PC-3 (cell line): ENCODE results near the gene SPACA6.

Experiments used
- CTCF ChIP-seq: fragments of 300-600 bp; sonication (generic); conservative IDR thresholded peaks from 2 replicates; pipeline ENCODE4 v1.5.1; 2017; ENCODE audit warnings: antibody characterized with exemption, low read depth, mild to moderate bottlenecking, low read length
- EZH2 ChIP-seq: fragments of 300-600 bp; sonication (generic); IDR thresholded peaks from one replicate; pipeline ENCODE4 v1.6.1; 2017; ENCODE audit warnings: antibody characterized with exemption, mild to moderate bottlenecking, low read length; ENCODE audit not compliant: unreplicated experiment

GRCh38 chr19:51719251-51719988, 26.3 kb downstream of the SPACA6 start:
- TF ChIP-seq CTCF = no peak
- TF ChIP-seq EZH2 = no peak
